ENCODE measurements around the gene CYP27B1.

Gene CYP27B1

GRCh38 chr12:57736741-57737466 is 30.0 kb downstream of the CYP27B1 start:
- no peak for DNase-seq (ENCODE audit: low read depth in 2 of 2, low spot score in 1 of 2)

DNA sequence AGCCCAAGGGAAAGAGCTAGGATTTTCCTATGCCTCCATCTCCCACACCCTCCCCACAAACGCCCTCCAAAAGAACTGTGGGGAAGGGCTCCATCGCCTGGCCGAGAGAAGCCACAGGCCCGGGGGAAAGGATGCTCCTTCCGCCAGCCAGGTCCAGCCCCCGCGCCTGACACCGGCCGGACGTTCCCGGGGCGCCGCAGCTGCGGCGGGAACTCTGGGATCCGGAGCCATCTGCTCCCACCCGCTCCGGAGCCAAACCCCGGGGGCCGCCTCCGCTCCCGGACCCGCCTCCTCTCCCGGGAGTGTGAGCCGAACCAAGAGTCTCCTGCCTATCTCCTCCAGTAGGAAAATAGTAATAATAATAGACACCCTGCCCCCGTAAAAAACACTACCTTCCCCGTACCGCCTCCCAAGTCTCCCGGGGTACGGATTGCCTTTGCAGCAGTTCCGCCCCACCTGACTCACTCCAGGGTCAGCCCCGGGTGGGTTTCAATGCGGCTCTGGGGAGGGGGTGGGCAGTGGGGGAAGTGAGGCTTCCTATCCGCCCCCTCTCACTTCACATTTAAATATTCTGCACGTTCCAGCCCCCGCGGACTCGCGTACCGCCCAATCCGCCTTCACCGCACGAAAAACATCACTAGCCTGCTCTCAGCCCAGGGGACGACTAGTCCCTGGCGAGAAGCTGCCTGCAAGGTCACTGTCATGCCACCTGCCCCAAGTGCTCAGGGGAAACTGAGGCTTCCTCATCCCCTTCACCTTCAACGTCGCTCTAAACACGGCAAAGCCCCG is 30.7 kb downstream of the CYP27B1 start:
- DNase-seq (ENCODE audit: low read depth in 2 of 2, low spot score in 1 of 2), result no peak

- DNase-seq (ENCODE audit: low read depth in 2 of 2, low spot score in 1 of 2), result no peak
Measured at GRCh38 chr12:57735198-57735855, 31.6 kb downstream of the CYP27B1 start.

DNA sequence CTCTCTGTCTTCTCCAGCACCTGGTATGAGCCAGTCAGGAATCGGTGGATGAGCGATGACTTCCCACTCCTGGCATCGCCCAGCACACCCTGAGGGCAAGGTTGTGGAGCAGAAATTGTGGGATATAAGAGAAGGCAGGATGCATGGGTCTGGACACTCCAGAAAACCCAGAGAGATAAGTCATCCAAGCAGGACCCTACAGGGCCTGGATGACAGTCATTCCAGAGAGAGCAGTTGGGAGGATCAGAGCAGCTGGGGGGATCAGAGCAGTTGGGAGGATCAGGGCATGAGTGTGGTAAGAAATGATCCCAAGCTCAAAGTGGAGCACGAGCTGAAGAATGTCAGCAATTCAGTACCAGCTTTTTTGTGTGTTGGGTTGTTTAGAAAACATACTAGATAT is 32.3 kb downstream of the CYP27B1 start:
- DNase-seq (ENCODE audit: low read depth in 2 of 2, low spot score in 1 of 2), result no peak

GRCh38 chr12:57733928-57734327 is 33.0 kb downstream of the CYP27B1 start:
- no peak for DNase-seq (ENCODE audit: low read depth in 2 of 2, low spot score in 1 of 2)

DNA sequence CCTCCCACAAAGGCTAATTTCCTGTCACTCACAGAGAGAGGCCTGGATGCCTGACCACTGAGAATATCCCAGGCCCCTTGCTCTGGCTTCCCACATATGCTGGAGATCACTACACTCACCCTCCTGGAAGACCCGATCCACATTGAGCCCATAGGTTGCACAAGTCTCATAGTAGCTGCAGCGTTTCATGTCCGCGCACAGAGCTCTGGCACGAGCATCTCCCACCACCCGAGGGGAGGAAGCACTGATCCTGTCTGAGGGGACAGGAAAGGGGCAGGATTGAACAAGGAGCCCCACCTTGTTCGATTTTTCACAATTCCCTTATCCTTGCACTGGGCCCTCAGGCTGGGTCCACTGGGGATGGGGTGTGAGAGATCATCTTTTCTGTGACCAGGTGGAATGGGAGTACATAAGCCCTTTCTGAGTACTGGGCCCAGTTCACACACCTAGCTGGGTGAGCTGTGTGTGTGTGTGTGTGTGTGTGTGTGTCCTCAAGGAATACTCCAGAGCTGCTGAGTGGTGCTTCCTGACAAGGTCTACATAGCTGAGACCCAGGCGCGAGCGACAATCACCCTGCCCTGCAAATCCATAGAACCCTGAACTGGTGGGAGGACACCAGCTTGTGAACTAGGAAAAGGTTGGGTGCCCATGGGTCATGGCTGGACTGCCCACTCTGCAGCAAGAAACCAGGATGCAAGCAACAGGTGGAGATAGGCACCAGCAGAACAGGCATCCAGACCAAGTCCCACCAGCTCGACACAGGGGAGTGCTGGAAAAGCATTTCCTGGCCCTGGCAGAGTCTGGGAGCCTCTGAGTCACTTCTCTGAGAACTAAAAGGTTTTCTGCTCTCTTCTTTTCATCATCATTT is 33.9 kb downstream of the CYP27B1 start:
- no peak for DNase-seq (ENCODE audit: low read depth in 2 of 2, low spot score in 1 of 2)

GRCh38 chr12:57732270-57732669 is 34.6 kb downstream of the CYP27B1 start:
- no peak for DNase-seq (ENCODE audit: low read depth in 2 of 2, low spot score in 1 of 2)

DNA sequence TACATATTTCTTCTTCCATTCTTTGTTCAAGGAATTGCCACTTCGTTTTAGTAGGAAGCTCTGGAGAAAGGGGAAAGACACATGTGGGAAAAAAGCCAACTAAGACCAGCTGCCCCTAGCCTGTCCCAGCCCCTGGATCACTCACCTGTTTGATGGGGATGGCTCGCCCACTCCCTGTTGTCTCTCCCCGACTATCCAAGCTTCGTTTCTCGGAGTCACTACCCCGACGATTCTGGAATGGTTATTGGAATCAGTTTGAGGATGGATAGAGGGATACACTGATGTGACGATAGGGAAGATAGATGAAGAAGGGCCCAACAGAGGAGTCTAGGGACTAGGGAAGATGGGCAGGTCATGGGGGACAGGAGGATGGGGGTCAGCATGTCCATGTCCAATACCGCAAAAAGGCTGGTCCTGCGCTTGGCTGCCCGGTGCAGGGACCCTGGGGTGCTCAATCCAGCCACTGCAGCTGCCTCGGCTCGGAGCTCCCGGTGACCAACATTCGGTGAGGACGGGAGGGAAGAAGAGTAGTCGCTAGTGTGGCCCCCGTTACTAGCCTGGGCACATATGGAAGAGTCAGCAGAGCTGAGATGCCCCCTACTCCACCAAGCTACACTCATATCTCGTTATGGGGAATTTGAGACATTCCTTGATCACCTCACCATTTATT is 35.3 kb downstream of the CYP27B1 start:
- no peak for DNase-seq (ENCODE audit: low read depth in 2 of 2, low spot score in 1 of 2)

- no peak for DNase-seq (ENCODE audit: low read depth in 2 of 2, low spot score in 1 of 2)
Measured at GRCh38 chr12:57730336-57731067, 36.4 kb downstream of the CYP27B1 start.

- DNase-seq (ENCODE audit: low read depth in 2 of 2, low spot score in 1 of 2), result no peak
Measured at GRCh38 chr12:57729321-57729844, 37.5 kb downstream of the CYP27B1 start.

DNA sequence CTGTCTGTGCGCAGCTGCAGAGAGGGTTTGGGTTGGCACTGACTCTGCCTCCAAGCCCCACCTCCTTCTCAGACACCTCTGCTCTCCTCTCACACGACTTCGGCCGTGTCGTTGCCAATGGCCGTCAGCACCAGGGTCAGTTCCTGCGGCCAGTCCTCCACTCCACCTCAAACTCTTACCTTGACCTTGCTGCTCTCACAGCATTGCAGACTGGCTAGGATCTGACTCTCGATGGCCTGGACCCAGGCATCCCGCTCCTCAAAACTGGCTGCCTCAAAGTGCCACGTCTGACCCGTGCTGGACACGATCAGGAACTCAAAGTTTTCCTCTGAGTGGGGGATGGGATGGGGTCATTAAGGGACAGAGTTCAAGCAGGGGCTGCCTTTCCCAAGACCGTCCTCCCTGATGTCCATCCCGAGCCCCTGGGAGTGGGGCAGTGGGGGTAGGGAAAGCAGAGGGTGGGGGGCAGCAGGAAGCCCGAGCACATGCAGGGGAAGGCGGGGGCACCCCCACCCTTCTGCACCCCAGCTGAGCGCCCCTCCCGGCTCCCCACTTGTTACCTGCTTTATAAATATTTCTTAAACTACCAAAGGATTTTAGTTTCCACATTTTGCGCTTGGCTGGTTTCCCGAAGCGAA is 39.0 kb downstream of the CYP27B1 start:
- no peak for DNase-seq (ENCODE audit: low read depth in 2 of 2, low spot score in 1 of 2)

- no peak for DNase-seq (ENCODE audit: low read depth in 2 of 2, low spot score in 1 of 2)
Measured at GRCh38 chr12:57726884-57727757, 39.8 kb downstream of the CYP27B1 start.

GRCh38 chr12:57726151-57726883 is 40.6 kb downstream of the CYP27B1 start:
- no peak for DNase-seq (ENCODE audit: low read depth in 2 of 2, low spot score in 1 of 2)

- no peak for DNase-seq (ENCODE audit: low read depth in 2 of 2, low spot score in 1 of 2)
Measured at GRCh38 chr12:57725851-57726150, 41.1 kb downstream of the CYP27B1 start.

DNA sequence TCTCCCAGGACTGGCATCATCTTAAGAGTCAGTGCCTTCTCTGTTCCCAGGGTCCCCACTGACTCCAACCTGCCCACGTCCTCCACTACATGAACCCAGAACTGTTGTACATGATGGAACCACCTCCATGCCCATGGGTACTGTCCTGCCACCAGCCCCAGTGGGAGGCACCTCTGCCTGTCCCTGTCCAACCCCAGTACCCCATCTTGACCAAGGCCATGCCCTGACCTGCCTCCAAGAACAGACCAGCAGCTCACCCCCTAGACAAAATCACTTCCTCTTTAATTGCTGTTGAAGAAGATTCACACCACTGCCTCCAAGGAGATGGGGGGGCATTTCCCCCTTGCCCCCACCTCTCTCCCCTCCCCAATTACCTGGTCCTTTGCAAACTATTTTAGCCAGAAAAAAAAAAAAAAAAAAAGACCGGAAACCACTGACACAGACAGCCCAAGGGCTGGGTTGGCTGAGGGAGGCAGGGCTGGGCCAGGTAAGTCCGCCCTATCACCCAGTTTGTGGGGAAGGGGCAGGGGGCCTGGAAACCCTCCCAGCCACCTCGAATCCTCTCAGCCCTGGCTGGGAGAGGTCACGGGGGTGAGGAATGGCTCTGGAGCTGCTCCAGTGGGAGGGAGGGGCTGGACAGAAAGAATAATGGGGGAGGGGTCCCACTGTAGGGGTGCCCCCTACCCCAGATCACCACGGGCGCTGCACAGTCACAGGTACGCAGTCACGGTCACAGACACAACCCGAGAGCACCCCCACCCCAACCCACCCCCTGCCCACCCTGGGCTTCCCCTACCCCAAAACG is 41.7 kb downstream of the CYP27B1 start:
- no peak for DNase-seq (ENCODE audit: low read depth in 2 of 2, low spot score in 1 of 2)

DNA sequence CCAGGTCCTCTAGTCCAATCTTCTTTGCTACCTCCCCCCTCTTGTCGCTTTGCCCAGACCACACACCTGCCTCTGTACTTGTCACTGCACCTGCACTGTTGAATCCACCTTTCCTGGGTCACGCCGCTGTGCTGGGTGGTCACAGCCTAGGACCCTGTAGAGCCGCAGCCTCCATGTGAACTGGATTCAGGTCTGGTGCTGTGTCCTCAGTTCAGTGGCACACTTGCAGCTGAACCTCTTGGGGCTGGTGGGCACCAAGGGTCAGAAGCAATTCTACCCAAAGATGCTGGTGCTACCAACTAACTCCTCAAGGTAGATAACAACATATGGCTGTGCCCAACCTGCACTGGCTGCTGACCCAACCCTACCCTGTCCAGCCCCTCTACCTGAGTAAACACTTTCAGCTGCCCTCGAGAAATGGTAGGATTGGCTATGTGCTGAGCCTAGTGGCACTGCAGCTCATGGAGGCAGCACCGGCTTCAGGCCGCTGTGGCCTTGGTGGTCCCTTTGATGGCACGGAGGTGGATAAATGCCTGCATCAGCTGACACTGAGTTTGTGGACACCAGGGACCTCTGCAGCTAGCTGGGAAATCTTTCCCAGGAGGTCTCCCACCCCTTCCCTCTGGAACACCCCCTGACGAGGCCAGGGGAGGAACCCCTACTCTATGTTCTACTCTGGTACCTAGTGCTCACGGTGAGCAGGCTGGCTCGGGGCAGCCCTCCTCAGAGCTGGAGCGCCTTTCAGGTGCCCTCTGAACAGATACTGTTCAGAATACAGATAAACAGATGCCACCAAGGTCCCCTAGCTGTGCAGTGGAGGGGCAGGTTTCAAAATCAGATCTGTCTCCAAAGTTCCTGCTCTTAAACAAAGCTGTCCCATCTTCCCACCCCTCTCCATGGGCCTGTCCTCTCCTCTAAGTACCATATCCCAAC is 42.6 kb downstream of the CYP27B1 start:
- DNase-seq (ENCODE audit: low read depth in 2 of 2, low spot score in 1 of 2), result no peak
